ENCODE results near the gene UIMC1. TPM values are rescaled to one million over a fixed set of nuclear protein-coding genes. Genes with fewer than 3 reads are reported as not detected.

Gene UIMC1
- total and polyA plus RNA-seq, 2 of the 13 experiments (the other 11 are each of a cell fraction or from before 2014, with no cell fraction given) = 18.9 to 32.7 TPM

DNA sequence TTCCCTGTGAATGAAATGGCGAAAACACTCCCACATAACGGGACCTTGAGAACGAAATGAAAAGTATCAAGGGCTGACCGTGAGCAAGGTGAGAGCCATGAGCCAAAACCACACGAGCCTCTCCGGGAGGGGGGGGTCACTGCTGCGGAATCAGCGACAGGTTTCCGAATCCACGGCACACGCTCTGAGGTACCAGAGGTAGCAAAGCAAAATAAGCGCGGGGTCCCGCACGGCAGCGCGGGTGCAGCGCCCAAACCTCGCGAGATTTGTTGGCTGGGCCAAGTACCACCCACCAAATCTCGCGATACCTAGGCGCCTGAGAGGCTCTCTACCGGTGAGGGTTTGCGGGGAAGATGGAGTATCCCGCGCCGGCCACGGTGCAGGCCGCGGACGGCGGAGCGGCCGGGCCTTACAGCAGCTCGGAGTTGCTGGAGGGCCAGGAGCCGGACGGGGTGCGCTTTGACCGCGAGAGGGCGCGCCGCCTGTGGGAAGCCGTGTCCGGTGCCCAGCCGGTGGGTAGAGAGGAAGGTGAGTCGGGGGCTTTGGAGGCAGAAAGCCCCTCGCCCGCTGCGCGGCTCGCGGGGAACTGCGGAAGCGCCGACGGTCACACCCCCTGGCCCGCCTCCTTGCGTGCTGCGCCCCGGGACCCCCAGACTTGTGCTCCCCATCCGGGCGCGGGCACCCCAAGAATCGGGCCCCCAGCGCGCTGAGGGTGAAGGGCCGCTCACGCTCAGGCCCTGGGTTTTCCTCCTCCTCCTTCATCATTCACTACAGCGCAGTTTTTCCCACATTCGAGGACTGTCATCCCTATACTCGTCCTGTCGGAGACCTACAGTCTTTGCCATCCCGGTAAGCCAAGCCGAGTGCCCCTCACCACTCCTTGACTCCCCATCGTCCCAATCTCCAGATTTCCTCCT is 16.1 kb upstream of the UIMC1 start, which contains the start of gene ZNF346 (continued):
- no peak; the same call in 1 of the 2 replicates for TF ChIP-seq HOXA5 (CRISPR knock-in tag; IDR thresholded peaks at IDR 0.05)
- TF ChIP-seq CENPX (CRISPR knock-in tag; IDR thresholded peaks at IDR 0.05) = no peak
- TF ChIP-seq MIER2 (CRISPR knock-in tag; IDR thresholded peaks at IDR 0.05) = no peak
- no peak for TF ChIP-seq MED13 (CRISPR knock-in tag; IDR thresholded peaks at IDR 0.05)
- no peak for TF ChIP-seq ZNF530 (CRISPR knock-in tag; IDR thresholded peaks at IDR 0.05; ENCODE audit: low read depth)
- TF ChIP-seq ATF2 (CRISPR knock-in tag; IDR thresholded peaks at IDR 0.05) = no peak; the same call in 1 of the 2 replicates
- TF ChIP-seq SP5 (CRISPR knock-in tag; IDR thresholded peaks at IDR 0.05; ENCODE audit: borderline replicate concordance, low read depth) = no peak
- TF ChIP-seq, protein P1, sequence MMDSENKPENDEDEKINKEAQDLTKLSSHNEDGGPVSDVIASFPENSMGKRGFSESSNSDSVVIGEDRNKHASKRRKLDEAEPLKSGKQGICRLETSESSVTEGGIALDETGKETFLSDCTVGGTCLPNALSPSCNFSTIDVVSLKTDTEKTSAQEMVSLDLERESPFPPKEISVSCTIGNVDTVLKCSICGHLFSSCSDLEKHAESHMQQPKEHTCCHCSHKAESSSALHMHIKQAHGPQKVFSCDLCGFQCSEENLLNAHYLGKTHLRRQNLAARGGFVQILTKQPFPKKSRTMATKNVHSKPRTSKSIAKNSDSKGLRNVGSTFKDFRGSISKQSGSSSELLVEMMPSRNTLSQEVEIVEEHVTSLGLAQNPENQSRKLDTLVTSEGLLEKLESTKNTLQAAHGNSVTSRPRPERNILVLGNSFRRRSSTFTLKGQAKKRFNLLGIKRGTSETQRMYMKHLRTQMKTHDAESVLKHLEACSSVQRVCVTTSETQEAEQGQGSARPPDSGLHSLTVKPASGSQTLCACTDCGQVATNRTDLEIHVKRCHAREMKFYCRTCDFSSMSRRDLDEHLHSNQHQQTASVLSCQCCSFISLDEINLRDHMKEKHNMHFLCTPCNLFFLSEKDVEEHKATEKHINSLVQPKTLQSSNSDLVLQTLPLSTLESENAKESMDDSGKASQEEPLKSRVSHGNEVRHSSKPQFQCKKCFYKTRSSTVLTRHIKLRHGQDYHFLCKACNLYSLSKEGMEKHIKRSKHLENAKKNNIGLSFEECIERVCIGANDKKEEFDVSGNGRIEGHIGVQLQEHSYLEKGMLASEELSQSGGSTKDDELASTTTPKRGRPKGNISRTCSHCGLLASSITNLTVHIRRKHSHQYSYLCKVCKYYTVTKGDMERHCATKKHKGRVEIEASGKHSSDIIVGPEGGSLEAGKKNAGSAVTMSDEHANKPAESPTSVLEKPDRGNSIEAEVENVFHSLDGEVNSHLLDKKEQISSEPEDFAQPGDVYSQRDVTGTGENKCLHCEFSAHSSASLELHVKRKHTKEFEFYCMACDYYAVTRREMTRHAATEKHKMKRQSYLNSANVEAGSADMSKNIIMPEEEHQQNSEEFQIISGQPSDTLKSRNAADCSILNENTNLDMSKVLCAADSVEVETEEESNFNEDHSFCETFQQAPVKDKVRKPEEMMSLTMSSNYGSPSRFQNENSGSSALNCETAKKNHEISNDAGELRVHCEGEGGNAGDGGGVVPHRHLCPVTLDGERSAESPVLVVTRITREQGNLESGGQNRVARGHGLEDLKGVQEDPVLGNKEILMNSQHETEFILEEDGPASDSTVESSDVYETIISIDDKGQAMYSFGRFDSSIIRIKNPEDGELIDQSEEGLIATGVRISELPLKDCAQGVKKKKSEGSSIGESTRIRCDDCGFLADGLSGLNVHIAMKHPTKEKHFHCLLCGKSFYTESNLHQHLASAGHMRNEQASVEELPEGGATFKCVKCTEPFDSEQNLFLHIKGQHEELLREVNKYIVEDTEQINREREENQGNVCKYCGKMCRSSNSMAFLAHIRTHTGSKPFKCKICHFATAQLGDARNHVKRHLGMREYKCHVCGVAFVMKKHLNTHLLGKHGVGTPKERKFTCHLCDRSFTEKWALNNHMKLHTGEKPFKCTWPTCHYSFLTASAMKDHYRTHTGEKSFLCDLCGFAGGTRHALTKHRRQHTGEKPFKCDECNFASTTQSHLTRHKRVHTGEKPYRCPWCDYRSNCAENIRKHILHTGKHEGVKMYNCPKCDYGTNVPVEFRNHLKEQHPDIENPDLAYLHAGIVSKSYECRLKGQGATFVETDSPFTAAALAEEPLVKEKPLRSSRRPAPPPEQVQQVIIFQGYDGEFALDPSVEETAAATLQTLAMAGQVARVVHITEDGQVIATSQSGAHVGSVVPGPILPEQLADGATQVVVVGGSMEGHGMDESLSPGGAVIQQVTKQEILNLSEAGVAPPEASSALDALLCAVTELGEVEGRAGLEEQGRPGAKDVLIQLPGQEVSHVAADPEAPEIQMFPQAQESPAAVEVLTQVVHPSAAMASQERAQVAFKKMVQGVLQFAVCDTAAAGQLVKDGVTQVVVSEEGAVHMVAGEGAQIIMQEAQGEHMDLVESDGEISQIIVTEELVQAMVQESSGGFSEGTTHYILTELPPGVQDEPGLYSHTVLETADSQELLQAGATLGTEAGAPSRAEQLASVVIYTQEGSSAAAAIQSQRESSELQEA (CRISPR knock-in tag; IDR thresholded peaks at IDR 0.05; ENCODE audit: not compliant biosample characterization) = no peak
- TF ChIP-seq MTA3 (CRISPR knock-in tag; IDR thresholded peaks at IDR 0.05) = no peak
- TF ChIP-seq ARNTL (CRISPR knock-in tag; IDR thresholded peaks at IDR 0.05) = no peak; the same call in 1 of the 2 replicates
- peak; percentile 44; the same call in 1 of the 2 replicates for TF ChIP-seq ZNF773 (CRISPR knock-in tag; IDR thresholded peaks at IDR 0.05; ENCODE audit: borderline replicate concordance)
- TF ChIP-seq PLRG1 (conservative IDR thresholded peaks at IDR 0.05) = no peak
- no peak for TF ChIP-seq U2AF2 (IDR thresholded peaks at IDR 0.05; ENCODE audit: low read depth, low read length)
- no peak for TF ChIP-seq ZNF75D (CRISPR knock-in tag; IDR thresholded peaks at IDR 0.05; ENCODE audit: borderline replicate concordance)
- peak; percentile 98 for TF ChIP-seq CHD2 (IDR thresholded peaks at IDR 0.05; ENCODE audit: low read depth, low read length)
- peak; percentile 73 for TF ChIP-seq ZNF777 (CRISPR knock-in tag; IDR thresholded peaks at IDR 0.05)
- TF ChIP-seq ZNF468 (CRISPR knock-in tag; IDR thresholded peaks at IDR 0.05) = no peak
- no peak for TF ChIP-seq MTF2 (CRISPR knock-in tag; IDR thresholded peaks at IDR 0.05; ENCODE audit: borderline replicate concordance)
